Endothelial cell (in vitro differentiated cells): ENCODE data around the gene ZDHHC5. TPM values are rescaled to one million over a fixed set of nuclear protein-coding genes. Genes with fewer than 3 reads are reported as not detected.
A peak's percentile ranks its signal among the peaks of the same experiment; 100 is the strongest.
"Not testable (repeated sequence)": the region's sequence is repeated elsewhere in the genome, so short reads cannot be mapped to it uniquely, and the experiment has no call there.

Experiments used
- DNase-seq: peaks from one replicate; pipeline ENCODE4 v3.0.0; 2021; ENCODE audit warnings: low spot score
- H3K27ac Mint-ChIP-seq: one replicate; pipeline ENCODE4 v1.8.0; 2021; ENCODE audit warnings: mixed read lengths, inconsistent platforms; ENCODE audit not compliant: unreplicated experiment
- H3K27me3 Mint-ChIP-seq: one replicate; pipeline ENCODE4 v1.8.0; 2021; ENCODE audit warnings: mild to moderate bottlenecking, moderate library complexity, mixed read lengths, inconsistent platforms; ENCODE audit not compliant: unreplicated experiment
- H3K36me3 Mint-ChIP-seq: one replicate; pipeline ENCODE4 v1.8.0; 2021; ENCODE audit warnings: mild to moderate bottlenecking, low read depth, mixed read lengths, inconsistent platforms; ENCODE audit not compliant: unreplicated experiment
- H3K4me1 Mint-ChIP-seq: one replicate; pipeline ENCODE4 v1.8.0; 2021; ENCODE audit warnings: mild to moderate bottlenecking, mixed read lengths, inconsistent platforms; ENCODE audit not compliant: unreplicated experiment
- H3K4me3 Mint-ChIP-seq: one replicate; pipeline ENCODE4 v1.8.0; 2021; ENCODE audit warnings: mild to moderate bottlenecking, mixed read lengths, inconsistent platforms; ENCODE audit not compliant: unreplicated experiment
- H3K9me3 Mint-ChIP-seq: one replicate; pipeline ENCODE4 v1.8.0; 2021; ENCODE audit warnings: mixed read lengths, inconsistent platforms; ENCODE audit not compliant: unreplicated experiment
- total RNA-seq: library from RNA; stranded (reverse); fragmentation: NEBNext Ultra II Directional; extraction: Animal tissue kit (Norgen Biotek cat#: 25700); gene quantifications from one replicate; pipeline ENCODE4 v1.2.1, GENCODE V29; 2021; ENCODE audit not compliant: unreplicated experiment
- TF ChIP-seq, protein P1 (sequence below): fragments of 200-600 bp; sonication (generic); IDR thresholded peaks from one replicate; pipeline ENCODE4 v1.5.0; 2021; ENCODE audit warnings: antibody characterized with exemption; ENCODE audit not compliant: unreplicated experiment

Gene ZDHHC5
- total RNA-seq, 1 donor from 2014 or later: 78.3 TPM

- peak overlapping the region; percentile 10 for H3K4me3 Mint-ChIP-seq
- H3K4me1 Mint-ChIP-seq: peaks cover 59% of the 10 kb centered on the region
- DNase-seq: no peak
- H3K27ac Mint-ChIP-seq: peak overlapping the region; percentile 62
- TF ChIP-seq, protein P1, sequence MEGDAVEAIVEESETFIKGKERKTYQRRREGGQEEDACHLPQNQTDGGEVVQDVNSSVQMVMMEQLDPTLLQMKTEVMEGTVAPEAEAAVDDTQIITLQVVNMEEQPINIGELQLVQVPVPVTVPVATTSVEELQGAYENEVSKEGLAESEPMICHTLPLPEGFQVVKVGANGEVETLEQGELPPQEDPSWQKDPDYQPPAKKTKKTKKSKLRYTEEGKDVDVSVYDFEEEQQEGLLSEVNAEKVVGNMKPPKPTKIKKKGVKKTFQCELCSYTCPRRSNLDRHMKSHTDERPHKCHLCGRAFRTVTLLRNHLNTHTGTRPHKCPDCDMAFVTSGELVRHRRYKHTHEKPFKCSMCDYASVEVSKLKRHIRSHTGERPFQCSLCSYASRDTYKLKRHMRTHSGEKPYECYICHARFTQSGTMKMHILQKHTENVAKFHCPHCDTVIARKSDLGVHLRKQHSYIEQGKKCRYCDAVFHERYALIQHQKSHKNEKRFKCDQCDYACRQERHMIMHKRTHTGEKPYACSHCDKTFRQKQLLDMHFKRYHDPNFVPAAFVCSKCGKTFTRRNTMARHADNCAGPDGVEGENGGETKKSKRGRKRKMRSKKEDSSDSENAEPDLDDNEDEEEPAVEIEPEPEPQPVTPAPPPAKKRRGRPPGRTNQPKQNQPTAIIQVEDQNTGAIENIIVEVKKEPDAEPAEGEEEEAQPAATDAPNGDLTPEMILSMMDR: no peak
- H3K36me3 Mint-ChIP-seq: peaks cover 3% of the 10 kb centered on the region
- H3K27me3 Mint-ChIP-seq: peaks cover 29% of the 10 kb centered on the region
- no peaks in the 10 kb centered on the region for H3K9me3 Mint-ChIP-seq
Measured at GRCh38 chr11:57650739-57651090, 17.2 kb upstream of the ZDHHC5 start.

DNA sequence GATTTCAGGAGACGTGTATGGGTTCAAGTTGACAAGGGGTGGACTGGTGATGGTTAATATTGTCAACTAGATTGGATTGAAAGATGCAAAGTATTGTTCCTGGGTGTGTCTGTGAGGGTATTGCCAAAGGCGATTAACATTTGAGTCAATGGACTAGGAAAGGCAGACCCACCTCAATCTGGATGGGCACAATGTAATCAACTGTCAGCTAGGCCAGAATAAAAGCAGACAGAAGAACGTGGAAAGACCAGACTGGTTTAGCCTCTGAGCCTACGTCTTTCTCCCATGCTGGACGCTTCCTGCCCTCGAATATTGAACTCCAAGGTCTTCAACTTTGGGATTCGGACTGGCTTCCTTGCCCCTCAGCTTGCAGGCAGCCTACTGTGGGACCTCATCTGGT is 16.5 kb upstream of the ZDHHC5 start:
- Mint-ChIP-seq H3K9me3 (no peaks in the 10 kb centered on the region), H3K27me3 (peaks cover 27% of the 10 kb centered on the region), H3K4me3 (no peak overlapping the region), H3K36me3 (peaks cover 2% of the 10 kb centered on the region), H3K27ac (peak overlapping the region; percentile 62), H3K4me1 (peaks cover 53% of the 10 kb centered on the region)
- no peak for DNase-seq
- TF ChIP-seq, protein P1: no peak

DNA sequence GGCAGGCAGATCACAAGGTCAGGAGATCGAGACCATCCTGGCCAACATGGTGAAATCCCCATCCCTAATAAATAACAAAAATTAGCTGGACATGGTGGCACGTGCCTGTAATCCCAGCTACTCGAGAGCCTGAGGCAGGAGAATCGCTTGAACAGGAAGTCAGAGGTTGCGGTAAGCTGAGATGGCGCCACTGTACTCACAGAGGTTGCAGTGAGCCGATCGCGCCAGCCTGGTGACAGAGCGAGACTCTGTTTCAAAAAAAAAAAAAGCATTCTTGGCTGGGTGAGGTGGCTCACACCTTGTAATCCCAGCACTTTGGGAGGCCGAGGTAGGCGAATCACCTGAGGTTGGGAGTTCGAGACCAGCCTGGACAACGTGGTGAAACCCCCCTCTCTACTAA is 15.7 kb upstream of the ZDHHC5 start:
- not testable (repeated sequence) for H3K36me3 Mint-ChIP-seq, H3K4me3 Mint-ChIP-seq, DNase-seq, H3K9me3 Mint-ChIP-seq, H3K27ac Mint-ChIP-seq
- Mint-ChIP-seq H3K27me3 (peaks cover 29% of the 10 kb centered on the region), H3K4me1 (peaks cover 51% of the 10 kb centered on the region)

- Mint-ChIP-seq H3K27ac (peak overlapping the region; percentile 78), H3K36me3 (no peaks in the 10 kb centered on the region), H3K9me3 (no peaks in the 10 kb centered on the region), H3K4me3 (peak overlapping the region; percentile 52), H3K4me1 (peaks cover 48% of the 10 kb centered on the region), H3K27me3 (peaks cover 26% of the 10 kb centered on the region)
- DNase-seq: no peak
- TF ChIP-seq, protein P1: no peak
Measured at GRCh38 chr11:57652662-57653061, 15.3 kb upstream of the ZDHHC5 start.

DNA sequence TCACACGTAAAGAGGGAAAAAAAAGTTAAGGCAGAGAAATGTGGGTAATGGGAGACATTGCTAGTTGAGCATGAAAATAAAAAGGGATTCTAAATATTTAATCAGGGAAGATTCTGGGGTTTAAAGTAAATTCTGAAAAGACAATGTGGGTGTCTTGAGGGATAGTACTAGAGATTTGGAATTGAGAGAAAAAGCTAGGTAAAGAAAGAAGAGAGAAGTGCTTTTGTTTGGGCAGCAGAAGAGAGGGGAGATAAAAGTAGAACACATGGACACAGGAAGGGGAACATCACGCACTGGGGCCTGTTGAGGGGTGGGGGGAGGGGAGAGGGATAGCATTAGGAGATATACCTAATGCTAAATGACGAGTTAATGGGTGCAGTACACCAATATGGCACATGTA is 14.8 kb upstream of the ZDHHC5 start:
- DNase-seq: no peak
- no peaks in the 10 kb centered on the region for H3K9me3 Mint-ChIP-seq
- peak overlapping the region; percentile 52 for H3K4me3 Mint-ChIP-seq
- peaks cover 47% of the 10 kb centered on the region for H3K4me1 Mint-ChIP-seq
- peak overlapping the region; percentile 78 for H3K27ac Mint-ChIP-seq
- TF ChIP-seq, protein P1: no peak
- no peaks in the 10 kb centered on the region for H3K36me3 Mint-ChIP-seq
- peaks cover 21% of the 10 kb centered on the region for H3K27me3 Mint-ChIP-seq

- peak overlapping the region; percentile 34 for H3K4me3 Mint-ChIP-seq
- TF ChIP-seq, protein P1: no peak
- peaks cover 14% of the 10 kb centered on the region for H3K36me3 Mint-ChIP-seq
- no peaks in the 10 kb centered on the region for H3K9me3 Mint-ChIP-seq
- peaks cover 4% of the 10 kb centered on the region for H3K27me3 Mint-ChIP-seq
- peaks cover 30% of the 10 kb centered on the region for H3K4me1 Mint-ChIP-seq
- H3K27ac Mint-ChIP-seq: peak overlapping the region; percentile 93
- DNase-seq: no peak
Measured at GRCh38 chr11:57656885-57657193, 11.1 kb upstream of the ZDHHC5 start.
